Upper lobe of left lung (tissue), 4 donors: ENCODE results near the gene CD164L2.

ENCODE experiments used
- EP300 ChIP-seq, 4 donors: sonication (generic); formaldehyde crosslinking; IDR thresholded peaks; one replicate each; pipeline ENCODE4 v1.5.1; 2017; ENCODE audit warnings: antibody characterized with exemption in 4 of 4, control low read depth in 2 of 4
- POLR2A ChIP-seq, 4 donors: fragments of 450-650 bp; IDR thresholded peaks; one replicate each; pipeline ENCODE4 v1.5.1; 2016 to 2017; ENCODE audit warnings: antibody characterized with exemption in 4 of 4, mild to moderate bottlenecking in 2 of 4
- TF ChIP-seq, protein P1 (sequence below), 6 experiments: fragments of 450-650 bp in 4 of 6; fragments of 200-600 bp in 2 of 6; sonication (generic) in 2 of 6; IDR thresholded peaks; one replicate each; pipeline ENCODE4 v1.5.1; 2016 to 2019; ENCODE audit warnings: antibody characterized with exemption in 6 of 6

DNA sequence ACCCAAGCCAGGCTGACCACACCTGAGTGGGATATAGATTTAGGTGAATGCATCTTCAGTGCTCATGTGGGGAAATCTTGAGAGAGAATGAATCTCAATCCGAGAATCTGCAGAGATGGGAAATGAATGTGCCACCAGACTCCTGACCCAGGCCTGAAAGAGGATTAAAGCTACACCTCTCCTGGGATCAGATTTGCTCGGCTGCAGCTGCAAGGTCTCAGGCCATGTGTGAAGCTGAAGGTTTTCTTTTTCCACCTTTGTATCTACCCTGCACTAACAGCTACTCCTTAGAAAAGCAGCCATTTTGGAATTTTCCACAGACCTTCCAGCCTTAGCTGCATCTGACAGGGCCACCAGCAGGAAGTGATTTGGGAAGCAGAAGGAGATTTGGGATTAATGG lies 27.6 kb upstream of the CD164L2 start:
- no peak for TF ChIP-seq POLR2A (IDR thresholded peaks at IDR 0.05)
- no peak for TF ChIP-seq EP300 (IDR thresholded peaks at IDR 0.05)
- TF ChIP-seq, protein P1, sequence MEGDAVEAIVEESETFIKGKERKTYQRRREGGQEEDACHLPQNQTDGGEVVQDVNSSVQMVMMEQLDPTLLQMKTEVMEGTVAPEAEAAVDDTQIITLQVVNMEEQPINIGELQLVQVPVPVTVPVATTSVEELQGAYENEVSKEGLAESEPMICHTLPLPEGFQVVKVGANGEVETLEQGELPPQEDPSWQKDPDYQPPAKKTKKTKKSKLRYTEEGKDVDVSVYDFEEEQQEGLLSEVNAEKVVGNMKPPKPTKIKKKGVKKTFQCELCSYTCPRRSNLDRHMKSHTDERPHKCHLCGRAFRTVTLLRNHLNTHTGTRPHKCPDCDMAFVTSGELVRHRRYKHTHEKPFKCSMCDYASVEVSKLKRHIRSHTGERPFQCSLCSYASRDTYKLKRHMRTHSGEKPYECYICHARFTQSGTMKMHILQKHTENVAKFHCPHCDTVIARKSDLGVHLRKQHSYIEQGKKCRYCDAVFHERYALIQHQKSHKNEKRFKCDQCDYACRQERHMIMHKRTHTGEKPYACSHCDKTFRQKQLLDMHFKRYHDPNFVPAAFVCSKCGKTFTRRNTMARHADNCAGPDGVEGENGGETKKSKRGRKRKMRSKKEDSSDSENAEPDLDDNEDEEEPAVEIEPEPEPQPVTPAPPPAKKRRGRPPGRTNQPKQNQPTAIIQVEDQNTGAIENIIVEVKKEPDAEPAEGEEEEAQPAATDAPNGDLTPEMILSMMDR (IDR thresholded peaks at IDR 0.05): no peak
